T-helper 9 cell (primary cell): Measurements from ENCODE around the gene DHX29.
"Not testable (repeated sequence)": the region's sequence is repeated elsewhere in the genome, so short reads cannot be mapped to it uniquely, and the experiment has no call there.

Experiments used
- DNase-seq: peaks from one replicate; pipeline ENCODE4 v3.0.0-alpha.2; 2020
- total RNA-seq, 2 donors: gene quantifications; one replicate each; lab custom pipeline; 2026; lab: John Stamatoyannopoulos, UW

DHX29 gene
- 36.4 to 77.7 reads per million in 2 donors for total RNA-seq

- DNase-seq, result peak; percentile 80
These were observed at the start of gene DHX29, which contains the start of gene MTREX for GRCh38 chr5:55307383-55308253. DHX29 (minus strand) TSS chr5:55307694; CDS start chr5:55307573, 121 bp downstream. MTREX (plus strand) TSS chr5:55307989; CDS start chr5:55308014, 25 bp downstream.

GRCh38 chr5:55356896-55357295 lies 49.4 kb upstream of the DHX29 start:
- DNase-seq, result no peak

- no peak for DNase-seq
These were observed 43.3 kb upstream of the DHX29 start for GRCh38 chr5:55350754-55351153.

GRCh38 chr5:55347786-55348185 lies 40.3 kb upstream of the DHX29 start:
- DNase-seq, result no peak

- no peak for DNase-seq
These were observed 37.8 kb upstream of the DHX29 start for GRCh38 chr5:55345327-55345726.

GRCh38 chr5:55344392-55344992 lies 37.0 kb upstream of the DHX29 start:
- DNase-seq, result peak; percentile 49

- no peak for DNase-seq
These were observed 36.1 kb upstream of the DHX29 start for GRCh38 chr5:55343609-55344008.

GRCh38 chr5:55343107-55343506 lies 35.6 kb upstream of the DHX29 start:
- no peak for DNase-seq

- no peak for DNase-seq
These were observed 31.3 kb upstream of the DHX29 start for GRCh38 chr5:55338810-55339243.

GRCh38 chr5:55338092-55338613 lies 30.7 kb upstream of the DHX29 start:
- DNase-seq, result no peak

- no peak for DNase-seq
These were observed 26.3 kb upstream of the DHX29 start for GRCh38 chr5:55333811-55334210.

- no peak for DNase-seq
These were observed 25.5 kb upstream of the DHX29 start for GRCh38 chr5:55333017-55333416.

- DNase-seq, result no peak
These were observed 23.8 kb upstream of the DHX29 start for GRCh38 chr5:55331321-55331720.

- DNase-seq, result no peak
These were observed 19.8 kb upstream of the DHX29 start for GRCh38 chr5:55327281-55327680.

- no peak for DNase-seq
These were observed 18.1 kb upstream of the DHX29 start for GRCh38 chr5:55325621-55326020.

GRCh38 chr5:55324815-55325418 lies 17.4 kb upstream of the DHX29 start:
- DNase-seq, result no peak

GRCh38 chr5:55324006-55324405 lies 16.5 kb upstream of the DHX29 start:
- DNase-seq, result no peak

- no peak for DNase-seq
These were observed 13.1 kb upstream of the DHX29 start for GRCh38 chr5:55320571-55320970.

GRCh38 chr5:55319491-55319890 lies 12.0 kb upstream of the DHX29 start:
- no peak for DNase-seq

- not testable (repeated sequence) for DNase-seq
These were observed 10.7 kb upstream of the DHX29 start for GRCh38 chr5:55318237-55318636.

- no peak for DNase-seq
These were observed 9.3 kb upstream of the DHX29 start for GRCh38 chr5:55316837-55317236.

GRCh38 chr5:55316289-55316688 lies 8.8 kb upstream of the DHX29 start:
- no peak for DNase-seq

- no peak for DNase-seq
These were observed 6.5 kb upstream of the DHX29 start for GRCh38 chr5:55313870-55314617.
